ENCODE data around the gene HPCAL1.

HPCAL1 gene

GRCh38 chr2:10357193-10358169 is 54.8 kb downstream of the HPCAL1 start:
- no peak for DNase-seq

- DNase-seq: no peak
These were observed 56.5 kb downstream of the HPCAL1 start for GRCh38 chr2:10359246-10359645.

GRCh38 chr2:10359731-10360329 is 57.1 kb downstream of the HPCAL1 start:
- no peak for DNase-seq

GRCh38 chr2:10360460-10360849 is 57.8 kb downstream of the HPCAL1 start:
- DNase-seq: no peak

GRCh38 chr2:10360850-10361588 is 58.3 kb downstream of the HPCAL1 start:
- no peak for DNase-seq

GRCh38 chr2:10362096-10362897 is 59.6 kb downstream of the HPCAL1 start:
- DNase-seq: no peak

GRCh38 chr2:10362898-10363454 is 60.3 kb downstream of the HPCAL1 start:
- DNase-seq: no peak

GRCh38 chr2:10363861-10364610 is 61.3 kb downstream of the HPCAL1 start:
- DNase-seq: no peak

- no peak for DNase-seq
These were observed 62.7 kb downstream of the HPCAL1 start for GRCh38 chr2:10365412-10365811.

GRCh38 chr2:10366601-10367270 is 64.0 kb downstream of the HPCAL1 start:
- DNase-seq: no peak

- DNase-seq: no peak
These were observed 65.1 kb downstream of the HPCAL1 start for GRCh38 chr2:10367472-10368439.

- DNase-seq: no peak
These were observed 66.0 kb downstream of the HPCAL1 start for GRCh38 chr2:10368491-10369231.

- DNase-seq: no peak
These were observed 66.9 kb downstream of the HPCAL1 start for GRCh38 chr2:10369269-10370255.

- DNase-seq: no peak
These were observed 67.7 kb downstream of the HPCAL1 start for GRCh38 chr2:10370390-10370789.

GRCh38 chr2:10370895-10371294 is 68.2 kb downstream of the HPCAL1 start:
- no peak for DNase-seq

- DNase-seq: no peak
These were observed 68.9 kb downstream of the HPCAL1 start for GRCh38 chr2:10371441-10372196.

Data from fibroblast of skin of back (primary cell).